ENCODE measurements around the gene SEL1L3. TPM values are rescaled to one million over a fixed set of nuclear protein-coding genes. Genes with fewer than 3 reads are reported as not detected.

Gene SEL1L3
- total RNA-seq, 1 donor from 2014 or later, result 14.4 TPM

- Mint-ChIP-seq H3K27me3 (ENCODE audit: low read depth) (no peaks in the 10 kb centered on the region), H3K36me3 (no peaks in the 10 kb centered on the region), H3K9me3 (no peaks in the 10 kb centered on the region), H3K4me1 (no peaks in the 10 kb centered on the region), H3K27ac (no peak overlapping the region), H3K4me3 (no peak overlapping the region)
- TF ChIP-seq CTCF (IDR thresholded peaks at IDR 0.05; ENCODE audit: unreplicated experiment), result no peak
- no peak for DNase-seq (ENCODE audit: low spot score in 2 of 2, unreplicated experiment in 2 of 2)
Measured at GRCh38 chr4:25729564-25729963, 133.2 kb downstream of the SEL1L3 start.

GRCh38 chr4:25728886-25729285, 133.9 kb downstream of the SEL1L3 start:
- Mint-ChIP-seq H3K4me1 (no peaks in the 10 kb centered on the region), H3K36me3 (no peaks in the 10 kb centered on the region), H3K27me3 (ENCODE audit: low read depth) (no peaks in the 10 kb centered on the region), H3K4me3 (no peak overlapping the region), H3K27ac (no peak overlapping the region), H3K9me3 (no peaks in the 10 kb centered on the region)
- DNase-seq (ENCODE audit: low spot score in 2 of 2, unreplicated experiment in 2 of 2), result no peak
- no peak for TF ChIP-seq CTCF (IDR thresholded peaks at IDR 0.05; ENCODE audit: unreplicated experiment)

GRCh38 chr4:25727711-25728493, 134.9 kb downstream of the SEL1L3 start:
- DNase-seq (ENCODE audit: low spot score in 2 of 2, unreplicated experiment in 2 of 2), result no peak
- Mint-ChIP-seq H3K4me3 (no peak overlapping the region), H3K36me3 (no peaks in the 10 kb centered on the region), H3K9me3 (no peaks in the 10 kb centered on the region), H3K27ac (no peak overlapping the region), H3K4me1 (no peaks in the 10 kb centered on the region), H3K27me3 (ENCODE audit: low read depth) (no peaks in the 10 kb centered on the region)
- TF ChIP-seq CTCF (IDR thresholded peaks at IDR 0.05; ENCODE audit: unreplicated experiment), result no peak

- no peak for TF ChIP-seq CTCF (IDR thresholded peaks at IDR 0.05; ENCODE audit: unreplicated experiment)
Measured at GRCh38 chr4:25725870-25726269, 136.9 kb downstream of the SEL1L3 start.

GRCh38 chr4:25723409-25723808, 139.4 kb downstream of the SEL1L3 start:
- H3K27ac Mint-ChIP-seq, result no peak overlapping the region
- no peaks in the 10 kb centered on the region for H3K4me1 Mint-ChIP-seq
- H3K27me3 Mint-ChIP-seq (ENCODE audit: low read depth), result no peaks in the 10 kb centered on the region
- H3K4me3 Mint-ChIP-seq, result no peak overlapping the region
- H3K9me3 Mint-ChIP-seq, result peaks cover 4% of the 10 kb centered on the region
- H3K36me3 Mint-ChIP-seq, result no peaks in the 10 kb centered on the region
- TF ChIP-seq CTCF (IDR thresholded peaks at IDR 0.05; ENCODE audit: unreplicated experiment), result no peak
- no peak for DNase-seq (ENCODE audit: low spot score in 2 of 2, unreplicated experiment in 2 of 2)

More at GRCh38 chr4:25725870-25726269, 136.9 kb downstream of the SEL1L3 start:
- Mint-ChIP-seq H3K9me3 (peaks cover 4% of the 10 kb centered on the region), H3K4me1 (no peaks in the 10 kb centered on the region), H3K27me3 (ENCODE audit: low read depth) (no peaks in the 10 kb centered on the region), H3K4me3 (no peak overlapping the region), H3K36me3 (no peaks in the 10 kb centered on the region), H3K27ac (no peak overlapping the region)
- DNase-seq (ENCODE audit: low spot score in 2 of 2, unreplicated experiment in 2 of 2), result no peak

Measured in mesothelial cell of epicardium (in vitro differentiated cells).